Astrocyte (in vitro differentiated cells and primary cell): Measurements from ENCODE around the gene LRRC34.

Source experiments
- EZH2 ChIP-seq: IDR thresholded peaks from 2 replicates; pipeline ENCODE4 v1.6.1; 2012; ENCODE audit warnings: mild to moderate bottlenecking, low read length, inconsistent platforms; ENCODE audit not compliant: insufficient read depth
- TF ChIP-seq, protein P1 (sequence below): IDR thresholded peaks from 2 replicates; pipeline ENCODE4 v1.5.1; 2011; ENCODE audit warnings: low read depth, mild to moderate bottlenecking, inconsistent platforms, low read length, moderate library complexity; ENCODE audit not compliant: insufficient read depth

DNA sequence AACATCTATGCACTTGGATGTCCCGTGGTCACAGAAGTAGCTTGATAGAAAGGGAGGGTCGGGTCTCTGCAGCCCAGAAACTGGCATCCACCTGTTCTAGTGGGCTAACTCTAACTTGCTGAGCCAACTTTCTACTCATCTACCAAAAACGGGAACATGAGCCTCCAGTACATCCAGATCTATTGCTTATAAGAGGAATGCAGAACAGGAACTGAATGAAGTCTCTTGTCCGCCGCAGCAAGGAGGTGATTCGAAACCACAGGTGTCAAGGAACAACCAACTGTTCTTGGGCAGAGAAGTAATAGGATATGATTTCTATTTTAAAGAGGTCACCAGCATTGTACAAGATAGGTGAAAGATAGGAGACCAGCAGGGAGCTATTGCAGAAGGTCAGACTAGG is 65.8 kb downstream of the LRRC34 start:
- no peak for TF ChIP-seq EZH2
- TF ChIP-seq, protein P1, sequence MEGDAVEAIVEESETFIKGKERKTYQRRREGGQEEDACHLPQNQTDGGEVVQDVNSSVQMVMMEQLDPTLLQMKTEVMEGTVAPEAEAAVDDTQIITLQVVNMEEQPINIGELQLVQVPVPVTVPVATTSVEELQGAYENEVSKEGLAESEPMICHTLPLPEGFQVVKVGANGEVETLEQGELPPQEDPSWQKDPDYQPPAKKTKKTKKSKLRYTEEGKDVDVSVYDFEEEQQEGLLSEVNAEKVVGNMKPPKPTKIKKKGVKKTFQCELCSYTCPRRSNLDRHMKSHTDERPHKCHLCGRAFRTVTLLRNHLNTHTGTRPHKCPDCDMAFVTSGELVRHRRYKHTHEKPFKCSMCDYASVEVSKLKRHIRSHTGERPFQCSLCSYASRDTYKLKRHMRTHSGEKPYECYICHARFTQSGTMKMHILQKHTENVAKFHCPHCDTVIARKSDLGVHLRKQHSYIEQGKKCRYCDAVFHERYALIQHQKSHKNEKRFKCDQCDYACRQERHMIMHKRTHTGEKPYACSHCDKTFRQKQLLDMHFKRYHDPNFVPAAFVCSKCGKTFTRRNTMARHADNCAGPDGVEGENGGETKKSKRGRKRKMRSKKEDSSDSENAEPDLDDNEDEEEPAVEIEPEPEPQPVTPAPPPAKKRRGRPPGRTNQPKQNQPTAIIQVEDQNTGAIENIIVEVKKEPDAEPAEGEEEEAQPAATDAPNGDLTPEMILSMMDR, result no peak
